Neural cell (in vitro differentiated cells): ENCODE measurements around the gene GFAP. TPM values are rescaled to one million over a fixed set of nuclear protein-coding genes. Genes with fewer than 3 reads are reported as not detected.

ENCODE experiments used
- H2AFZ ChIP-seq: fragments of 200-600, 300-800 bp; sonication (generic), shearing (Covaris generic); 2 replicates; pipeline ENCODE4 v1.6.0; 2014; ENCODE audit warnings: low read depth, mild to moderate bottlenecking, antibody characterized with exemption, low read length, moderate library complexity
- H3F3A ChIP-seq: fragments of 200-600 bp; shearing (Covaris generic); 2 replicates; pipeline ENCODE4 v1.6.1; 2016; ENCODE audit warnings: mild to moderate bottlenecking, moderate library complexity, mixed read lengths, antibody characterized with exemption, low read length; ENCODE audit not compliant: insufficient read depth, poor library complexity, severe bottlenecking
- H3K27ac ChIP-seq: fragments of 200-600, 300-800 bp; sonication (generic), shearing (Covaris generic); 2 replicates; pipeline ENCODE4 v1.5.1; 2014; ENCODE audit warnings: mild to moderate bottlenecking, low read length, moderate library complexity
- H3K27me3 ChIP-seq: fragments of 300-800, 200-600 bp; sonication (generic), shearing (Covaris generic); 2 replicates; pipeline ENCODE4 v1.6.0; 2014; ENCODE audit warnings: mild to moderate bottlenecking, low read depth, low read length, moderate library complexity; ENCODE audit not compliant: insufficient read depth
- H3K36me3 ChIP-seq: fragments of 300-800, 200-600 bp; sonication (generic), shearing (Covaris generic); 2 replicates; pipeline ENCODE4 v1.5.1; 2014; ENCODE audit warnings: mild to moderate bottlenecking, antibody characterized with exemption, low read length, moderate library complexity; ENCODE audit not compliant: insufficient read depth
- H3K4me2 ChIP-seq: fragments of 300-800, 200-600 bp; sonication (generic), shearing (Covaris generic); 2 replicates; pipeline ENCODE4 v1.6.0; 2014; ENCODE audit warnings: mild to moderate bottlenecking, low read length
- H3K4me3 ChIP-seq: fragments of 300-800, 200-600 bp; sonication (generic), shearing (Covaris generic); 2 replicates; pipeline ENCODE4 v1.5.1; 2014; ENCODE audit warnings: mild to moderate bottlenecking, low read length, moderate library complexity
- H3K79me2 ChIP-seq: fragments of 200-600 bp; shearing (Covaris generic); replicated peaks from 2 replicates; pipeline ENCODE4 v1.6.0; 2014; ENCODE audit warnings: mild to moderate bottlenecking, low read length, moderate library complexity; ENCODE audit not compliant: insufficient read depth
- H3K9ac ChIP-seq: fragments of 300-800, 200-600 bp; sonication (generic), shearing (Covaris generic); 2 replicates; pipeline ENCODE4 v1.6.1; 2016; ENCODE audit warnings: mild to moderate bottlenecking, low read length, mixed read lengths
- H3K9me2 ChIP-seq: fragments of 200-600 bp; shearing (Covaris generic); 2 replicates; pipeline ENCODE4 v1.6.1; 2016; ENCODE audit warnings: mild to moderate bottlenecking, low read length, mixed read lengths; ENCODE audit not compliant: insufficient read depth
- H3K9me3 ChIP-seq: fragments of 200-600, 300-800 bp; sonication (generic), shearing (Covaris generic); 2 replicates; pipeline ENCODE4 v1.6.1; 2016; ENCODE audit warnings: mild to moderate bottlenecking, mixed run types, low read length, moderate library complexity, mixed read lengths
- H4K20me1 ChIP-seq: fragments of 200-600 bp; shearing (Covaris generic); 2 replicates; pipeline ENCODE4 v1.6.1; 2016; ENCODE audit warnings: mild to moderate bottlenecking, mixed run types; ENCODE audit not compliant: insufficient read depth
- CTCF ChIP-seq: fragments of 450-650 bp; IDR thresholded peaks from 2 replicates; pipeline ENCODE4 v1.5.1; 2014; ENCODE audit warnings: antibody characterized with exemption, mild to moderate bottlenecking, moderate library complexity; ENCODE audit not compliant: poor library complexity, severe bottlenecking
- EP300 ChIP-seq: fragments of 450-650 bp; conservative IDR thresholded peaks from 2 replicates; pipeline ENCODE4 v1.6.1; 2014; ENCODE audit warnings: antibody characterized with exemption, mild to moderate bottlenecking, moderate library complexity; ENCODE audit not compliant: poor library complexity, severe bottlenecking
- EZH2 ChIP-seq: fragments of 200-600, 300-800 bp; shearing (Covaris generic), sonication (generic); IDR thresholded peaks from 2 replicates; pipeline ENCODE4 v1.6.1; 2014; ENCODE audit warnings: antibody characterized with exemption, low read length, borderline replicate concordance, mild to moderate bottlenecking; ENCODE audit not compliant: insufficient read depth, poor library complexity, severe bottlenecking
- MXI1 ChIP-seq: fragments of 450-650 bp; conservative IDR thresholded peaks from 2 replicates; pipeline ENCODE4 v1.6.1; 2014; ENCODE audit warnings: antibody characterized with exemption, mild to moderate bottlenecking; ENCODE audit not compliant: poor library complexity, severe bottlenecking
- POLR2AphosphoS5 ChIP-seq: IDR thresholded peaks from 2 replicates; pipeline ENCODE4 v1.6.1; 2012
- RAD21 ChIP-seq: fragments of 450-650 bp; conservative IDR thresholded peaks from 2 replicates; pipeline ENCODE4 v1.6.1; 2014; ENCODE audit warnings: antibody characterized with exemption, mild to moderate bottlenecking, moderate library complexity
- SMC3 ChIP-seq: fragments of 450-650 bp; conservative IDR thresholded peaks from 2 replicates; pipeline ENCODE4 v1.6.1; 2014; ENCODE audit warnings: antibody characterized with exemption, mild to moderate bottlenecking, moderate library complexity; ENCODE audit not compliant: poor library complexity
- TAF1 ChIP-seq: IDR thresholded peaks from 2 replicates; pipeline ENCODE4 v1.6.1; 2012; ENCODE audit warnings: low read depth
- polyA minus RNA-seq: library from RNA; depleted of rRNA, polyadenylated mRNA; stranded (reverse); fragments of >200 nt; gene quantifications from 2 replicates; pipeline ENCODE4 v1.2.3, GENCODE V29; 2014
- polyA plus RNA-seq: library from polyadenylated mRNA; depleted of rRNA; stranded (reverse); fragments of >200 nt; gene quantifications from 2 replicates; pipeline ENCODE4 v1.2.3, GENCODE V29; 2014
- TF ChIP-seq, protein P1 (sequence below): IDR thresholded peaks from 2 replicates; pipeline ENCODE4 v1.6.1; 2012; ENCODE audit warnings: borderline replicate concordance

The GFAP gene
- polyA plus RNA-seq, result not detected in 2 replicates
- polyA minus RNA-seq, result not detected in 2 replicates

GRCh38 chr17:44915321-44915726, at the start of gene GFAP:
Gene GFAP (minus strand): TSS chr17:44915500. CDS start chr17:44915486, 14 bp downstream.
- Histone ChIP-seq H2AFZ (no peak within 1 kb of the TSS), H3K9ac (no peak within 1 kb of the TSS), H3F3A (no peaks in the 10 kb centered on the region), H3K9me3 (no peaks in the 10 kb centered on the region), H3K4me3 (no peak within 1 kb of the TSS), H3K79me2 (no peaks in the 10 kb centered on the region), H3K27me3 (peaks cover 22% of the 10 kb centered on the region), H3K36me3 (no peaks in the 10 kb centered on the region), H4K20me1 (no peaks in the 10 kb centered on the region), H3K4me2 (no peak within 1 kb of the TSS), H3K9me2 (no peaks in the 10 kb centered on the region), H3K27ac (no peak within 1 kb of the TSS)
- TF ChIP-seq SMC3 (no peak), CTCF (no peak), TAF1 (no peak), MXI1 (no peak), EZH2 (no peak), EP300 (no peak), POLR2AphosphoS5 (no peak), RAD21 (no peak)
- TF ChIP-seq, protein P1, sequence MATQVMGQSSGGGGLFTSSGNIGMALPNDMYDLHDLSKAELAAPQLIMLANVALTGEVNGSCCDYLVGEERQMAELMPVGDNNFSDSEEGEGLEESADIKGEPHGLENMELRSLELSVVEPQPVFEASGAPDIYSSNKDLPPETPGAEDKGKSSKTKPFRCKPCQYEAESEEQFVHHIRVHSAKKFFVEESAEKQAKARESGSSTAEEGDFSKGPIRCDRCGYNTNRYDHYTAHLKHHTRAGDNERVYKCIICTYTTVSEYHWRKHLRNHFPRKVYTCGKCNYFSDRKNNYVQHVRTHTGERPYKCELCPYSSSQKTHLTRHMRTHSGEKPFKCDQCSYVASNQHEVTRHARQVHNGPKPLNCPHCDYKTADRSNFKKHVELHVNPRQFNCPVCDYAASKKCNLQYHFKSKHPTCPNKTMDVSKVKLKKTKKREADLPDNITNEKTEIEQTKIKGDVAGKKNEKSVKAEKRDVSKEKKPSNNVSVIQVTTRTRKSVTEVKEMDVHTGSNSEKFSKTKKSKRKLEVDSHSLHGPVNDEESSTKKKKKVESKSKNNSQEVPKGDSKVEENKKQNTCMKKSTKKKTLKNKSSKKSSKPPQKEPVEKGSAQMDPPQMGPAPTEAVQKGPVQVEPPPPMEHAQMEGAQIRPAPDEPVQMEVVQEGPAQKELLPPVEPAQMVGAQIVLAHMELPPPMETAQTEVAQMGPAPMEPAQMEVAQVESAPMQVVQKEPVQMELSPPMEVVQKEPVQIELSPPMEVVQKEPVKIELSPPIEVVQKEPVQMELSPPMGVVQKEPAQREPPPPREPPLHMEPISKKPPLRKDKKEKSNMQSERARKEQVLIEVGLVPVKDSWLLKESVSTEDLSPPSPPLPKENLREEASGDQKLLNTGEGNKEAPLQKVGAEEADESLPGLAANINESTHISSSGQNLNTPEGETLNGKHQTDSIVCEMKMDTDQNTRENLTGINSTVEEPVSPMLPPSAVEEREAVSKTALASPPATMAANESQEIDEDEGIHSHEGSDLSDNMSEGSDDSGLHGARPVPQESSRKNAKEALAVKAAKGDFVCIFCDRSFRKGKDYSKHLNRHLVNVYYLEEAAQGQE, result no peak

DNA sequence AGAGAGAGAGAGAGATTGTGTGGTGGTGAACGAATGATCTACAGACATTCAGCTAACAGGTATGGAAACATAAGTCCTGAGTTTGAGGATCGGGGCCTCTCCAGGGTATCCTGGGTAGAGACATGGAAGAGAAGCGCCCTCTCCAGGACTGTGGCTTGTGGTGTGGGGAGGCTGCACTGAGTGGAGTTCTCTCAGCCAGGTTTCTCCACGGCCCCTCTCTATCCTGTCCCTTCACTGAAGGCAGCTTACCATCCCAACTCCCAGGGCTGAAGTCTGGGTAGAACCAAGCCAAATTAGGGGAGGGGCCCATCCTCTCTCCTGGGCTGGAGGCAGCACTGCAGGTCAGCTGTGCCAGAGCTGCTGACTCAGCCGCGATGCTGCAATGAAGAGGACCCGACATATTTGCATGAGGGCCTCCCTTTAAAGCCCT, 46.6 kb upstream of the GFAP start:
- no peak for TF ChIP-seq SMC3
- TF ChIP-seq, protein P1, result no peak

More for the DNA sequence above, 46.6 kb upstream of the GFAP start:
- no peaks in the 10 kb centered on the region for H4K20me1 ChIP-seq
- no peaks in the 10 kb centered on the region for H3K9me2 ChIP-seq
- no peak overlapping the region for H3K4me2 ChIP-seq
- no peak overlapping the region for H3K9ac ChIP-seq
- no peaks in the 10 kb centered on the region for H3F3A ChIP-seq
- H3K9me3 ChIP-seq, result no peaks in the 10 kb centered on the region
- no peaks in the 10 kb centered on the region for H3K36me3 ChIP-seq
- H3K4me3 ChIP-seq, result no peak overlapping the region
- H2AFZ ChIP-seq, result no peak overlapping the region
- peaks cover 22% of the 10 kb centered on the region for H3K27me3 ChIP-seq
- H3K27ac ChIP-seq, result no peak overlapping the region
- no peaks in the 10 kb centered on the region for H3K79me2 ChIP-seq
